Endodermal cell (in vitro differentiated cells): ENCODE measurements around the gene GRM4. TPM values are rescaled to one million over a fixed set of nuclear protein-coding genes. Genes with fewer than 3 reads are reported as not detected.

Experiments used
- DNase-seq: peaks from one replicate; pipeline ENCODE4 v3.0.0-alpha.2; 2017
- H3K27ac ChIP-seq: 2 replicates; pipeline ENCODE4 v1.5.1; 2013; ENCODE audit warnings: mild to moderate bottlenecking, low read depth, low read length, moderate library complexity
- H3K27me3 ChIP-seq: 2 replicates; pipeline ENCODE4 v1.6.1; 2013; ENCODE audit warnings: mild to moderate bottlenecking, low read length, moderate library complexity; ENCODE audit not compliant: insufficient read depth, control insufficient read depth, poor library complexity, severe bottlenecking
- H3K36me3 ChIP-seq: 2 replicates; pipeline ENCODE4 v1.7.0; 2013; ENCODE audit warnings: mild to moderate bottlenecking, low read length, moderate library complexity; ENCODE audit not compliant: control insufficient read depth, insufficient read depth
- H3K4me1 ChIP-seq: one replicate; pipeline ENCODE4 v1.7.0; 2013; ENCODE audit warnings: low read length; ENCODE audit not compliant: control insufficient read depth, insufficient read depth
- H3K4me3 ChIP-seq: 2 replicates; pipeline ENCODE4 v1.5.1; 2013; ENCODE audit warnings: mild to moderate bottlenecking, low read length, moderate library complexity
- H3K9ac ChIP-seq: 2 replicates; pipeline ENCODE4 v1.6.1; 2013; ENCODE audit warnings: mild to moderate bottlenecking, low read length, moderate library complexity; ENCODE audit not compliant: poor library complexity, severe bottlenecking; ENCODE audit errors: extremely low read depth
- H3K9me3 ChIP-seq: 2 replicates; pipeline ENCODE4 v1.6.1; 2013; ENCODE audit warnings: mild to moderate bottlenecking, low read length, moderate library complexity; ENCODE audit not compliant: control insufficient read depth
- H3K27ac Mint-ChIP-seq: 2 replicates; pipeline ENCODE4 v1.8.0; 2020; ENCODE audit warnings: mixed read lengths
- H3K27me3 Mint-ChIP-seq: 2 replicates; pipeline ENCODE4 v1.8.0; 2021; ENCODE audit warnings: mild to moderate bottlenecking, mixed read lengths; ENCODE audit not compliant: insufficient read depth
- H3K36me3 Mint-ChIP-seq: 2 replicates; pipeline ENCODE4 v1.8.0; 2020; ENCODE audit warnings: low read depth, mixed read lengths
- H3K4me1 Mint-ChIP-seq: 2 replicates; pipeline ENCODE4 v1.8.0; 2020; ENCODE audit warnings: mixed read lengths
- H3K4me3 Mint-ChIP-seq: 2 replicates; pipeline ENCODE4 v1.8.0; 2020; ENCODE audit warnings: mild to moderate bottlenecking, moderate library complexity, mixed read lengths
- H3K9me3 Mint-ChIP-seq: 2 replicates; pipeline ENCODE4 v1.8.0; 2020; ENCODE audit warnings: mild to moderate bottlenecking, mixed read lengths
- CTCF ChIP-seq: fragments of 200-600 bp; sonication (generic); conservative IDR thresholded peaks from 2 replicates; pipeline ENCODE4 v1.5.0; 2021; ENCODE audit warnings: antibody characterized with exemption, mild to moderate bottlenecking
- WGBS, 2 experiments: methylation state at CpG; one replicate each; pipeline versions ENCODE4 v1.1.5 to v1.1.7; 2013; ENCODE audit warnings: missing lambda C conversion rate in 2 of 2, mixed read lengths in 1 of 2; ENCODE audit not compliant: insufficient coverage in 1 of 2, insufficient read length in 1 of 2; 5-methylcytosine and 5-hydroxymethylcytosine counted together
- total RNA-seq, 2 donors: library from RNA; stranded (reverse); fragmentation: NEBNext Ultra II Directional in 1 of 2; extraction: Animal tissue kit (Norgen Biotek cat#: 25700) in 1 of 2; gene quantifications; 2 replicates in 1 of 2; 3 replicates in 1 of 2; pipeline ENCODE4 v1.2.1, GENCODE V29; 2021

The GRM4 gene
- total RNA-seq, 2 donors from 2014 or later: 3.1 to 9.1 TPM

GRCh38 chr6:33978412-33979150 lies 167.3 kb downstream of the GRM4 start:
- H3K27me3 ChIP-seq: peaks cover 27% of the 10 kb centered on the region
- H3K9me3 ChIP-seq: no peaks in the 10 kb centered on the region
- no peaks in the 10 kb centered on the region for H3K36me3 Mint-ChIP-seq
- peaks cover 22% of the 10 kb centered on the region for H3K4me1 Mint-ChIP-seq
- no peak overlapping the region for H3K4me3 Mint-ChIP-seq
- H3K9me3 Mint-ChIP-seq: no peaks in the 10 kb centered on the region
- WGBS, 2 experiments: 88 to 89% methylated on average over 6 to 16 of the region's 16 CpGs
- H3K9ac ChIP-seq: no peak overlapping the region
- no peak overlapping the region for H3K27ac ChIP-seq
- no peaks in the 10 kb centered on the region for H3K36me3 ChIP-seq
- H3K4me3 ChIP-seq: no peak overlapping the region
- peaks cover 43% of the 10 kb centered on the region for H3K27me3 Mint-ChIP-seq
- peak; percentile 52 for DNase-seq
- H3K27ac Mint-ChIP-seq: no peak overlapping the region
- TF ChIP-seq CTCF: no peak
- no peaks in the 10 kb centered on the region for H3K4me1 ChIP-seq

- no peak overlapping the region for H3K4me3 Mint-ChIP-seq
- Histone ChIP-seq H3K27ac (no peak overlapping the region), H3K9ac (no peak overlapping the region), H3K4me1 (no peaks in the 10 kb centered on the region), H3K4me3 (no peak overlapping the region), H3K27me3 (peaks cover 27% of the 10 kb centered on the region), H3K36me3 (no peaks in the 10 kb centered on the region), H3K9me3 (no peaks in the 10 kb centered on the region)
- peaks cover 22% of the 10 kb centered on the region for H3K4me1 Mint-ChIP-seq
- WGBS, 2 experiments: 90 to 97% methylated on average over 10 to 14 of the region's 15 CpGs
- DNase-seq: peak; percentile 46
- H3K27me3 Mint-ChIP-seq: peaks cover 37% of the 10 kb centered on the region
- H3K9me3 Mint-ChIP-seq: no peaks in the 10 kb centered on the region
- no peak overlapping the region for H3K27ac Mint-ChIP-seq
- TF ChIP-seq CTCF: no peak
- H3K36me3 Mint-ChIP-seq: no peaks in the 10 kb centered on the region
Measured at GRCh38 chr6:33977606-33978411, 168.1 kb downstream of the GRM4 start.

- peak; percentile 43 for DNase-seq
- Mint-ChIP-seq H3K9me3 (peaks cover 5% of the 10 kb centered on the region), H3K4me3 (peak overlapping the region; percentile 46), H3K36me3 (no peaks in the 10 kb centered on the region), H3K27ac (no peak overlapping the region), H3K27me3 (peaks cover 41% of the 10 kb centered on the region), H3K4me1 (peaks cover 22% of the 10 kb centered on the region)
- Histone ChIP-seq H3K9me3 (peaks cover 3% of the 10 kb centered on the region), H3K9ac (no peak overlapping the region), H3K4me1 (no peaks in the 10 kb centered on the region), H3K27me3 (peaks cover 27% of the 10 kb centered on the region), H3K4me3 (no peak overlapping the region), H3K27ac (no peak overlapping the region), H3K36me3 (no peaks in the 10 kb centered on the region)
- TF ChIP-seq CTCF: no peak
- 89% methylated on average over 8 to 9 of the region's 9 CpGs for WGBS, 2 experiments
Measured at GRCh38 chr6:33976437-33977360, 169.2 kb downstream of the GRM4 start.
